K562 (cell line): ENCODE data around the gene IFNAR2. TPM values are rescaled to one million over a fixed set of nuclear protein-coding genes. Genes with fewer than 3 reads are reported as not detected.

ENCODE experiments used
- CHAMP1 ChIP-seq: fragments of 450-650 bp; IDR thresholded peaks from 2 replicates; pipeline ENCODE4 v1.6.1; 2016; ENCODE audit warnings: mild to moderate bottlenecking
- CHD1 ChIP-seq: fragments of 200-600 bp; sonication (generic); IDR thresholded peaks from one replicate; pipeline ENCODE4 v1.6.1; 2012; ENCODE audit warnings: mild to moderate bottlenecking, moderate library complexity, low read length, inconsistent platforms
- ELK3 ChIP-seq: fragments of 450-650 bp; formaldehyde crosslinking; IDR thresholded peaks from 2 replicates; pipeline ENCODE4 v1.4.0; 2020; ENCODE audit warnings: mild to moderate bottlenecking
- KLF6 ChIP-seq: fragments of 250-450 bp; sonication (Bioruptor Pico); IDR thresholded peaks from 2 replicates; pipeline ENCODE4 v1.4.0; 2020; ENCODE audit warnings: mild to moderate bottlenecking, moderate library complexity, borderline replicate concordance
- MBD2 ChIP-seq: sonication (generic); IDR thresholded peaks from 2 replicates; pipeline ENCODE4 v1.6.1; 2016; ENCODE audit warnings: low read depth, borderline replicate concordance
- MTA3 ChIP-seq: fragments of 450-650 bp; formaldehyde crosslinking; IDR thresholded peaks from 2 replicates; pipeline ENCODE4 v1.6.1; 2017; ENCODE audit warnings: mild to moderate bottlenecking, borderline replicate concordance
- MXD1 ChIP-seq: fragments of 250-450 bp; sonication (Bioruptor Pico); IDR thresholded peaks from 2 replicates; pipeline ENCODE4 v1.8.0; 2021; ENCODE audit warnings: borderline replicate concordance, mild to moderate bottlenecking, moderate library complexity; ENCODE audit not compliant: poor library complexity, severe bottlenecking
- POLR2B ChIP-seq: fragments of 450-650 bp; IDR thresholded peaks from 2 replicates; pipeline ENCODE4 v1.6.1; 2018; ENCODE audit warnings: low read depth; ENCODE audit not compliant: partially characterized antibody
- PURB ChIP-seq: sonication (generic); formaldehyde crosslinking; IDR thresholded peaks from 2 replicates; pipeline ENCODE4 v1.9.0; 2021; ENCODE audit warnings: low read depth, mild to moderate bottlenecking, missing genetic modification reagents
- SNIP1 ChIP-seq: fragments of 450-650 bp; IDR thresholded peaks from 2 replicates; pipeline ENCODE4 v1.7.1; 2017; ENCODE audit warnings: low read depth, mild to moderate bottlenecking
- TARDBP ChIP-seq: fragments of 450-650 bp; IDR thresholded peaks from 2 replicates; pipeline ENCODE4 v1.6.1; 2016
- TEAD1 ChIP-seq, 2 experiments: fragments of 450-650 bp in 1 of 2; sonication (generic) in 1 of 2; formaldehyde crosslinking; IDR thresholded peaks; 2 replicates each; pipeline versions ENCODE4 v1.4.0 to v1.8.0; 2020 to 2022; ENCODE audit warnings: mild to moderate bottlenecking in 2 of 2, missing genetic modification reagents in 1 of 2
- ZNF121 ChIP-seq: sonication (generic); formaldehyde crosslinking; conservative IDR thresholded peaks from 2 replicates; pipeline ENCODE4 v1.8.0; 2022; ENCODE audit warnings: missing genetic modification reagents
- ZNF280A ChIP-seq: fragments of 450-650 bp; IDR thresholded peaks from 2 replicates; pipeline ENCODE4 v1.6.1; 2018; ENCODE audit warnings: mild to moderate bottlenecking, low read depth; ENCODE audit not compliant: partially characterized antibody
- ZNF518B ChIP-seq: fragments of 250-450 bp; sonication (Bioruptor Pico); IDR thresholded peaks from 2 replicates; pipeline ENCODE4 v1.5.0; 2021; ENCODE audit warnings: mild to moderate bottlenecking, moderate library complexity
- polyA plus RNA-seq, 8 experiments: library from polyadenylated mRNA; depleted of rRNA in 4 of 8; stranded (reverse) in 5 of 8; unstranded in 3 of 8; fragments of >200 nt; fragmentation: Nextera tagmentation in 2 of 8; fragmentation: Illumina TruSeq in 1 of 8; extraction: Ambion mirVana in 2 of 8; extraction: Trizol in 1 of 8; gene quantifications; 2 replicates each; pipeline versions ENCODE4 v1.2.1 to v1.2.3, GENCODE V29; 2011 to 2014; ENCODE audit warnings: inconsistent platforms in 1 of 8, missing spikeins in 1 of 8
- total RNA-seq, 7 experiments: library from RNA; depleted of rRNA in 6 of 7; stranded (reverse); fragments of >200 nt in 6 of 7; fragmentation: Illumina TruSeq in 2 of 7; extraction: Trizol in 2 of 7; gene quantifications; 2 replicates each; pipeline versions ENCODE4 v1.2.1 to v1.2.3, GENCODE V29; 2011 to 2021; ENCODE audit warnings: low replicate concordance in 1 of 7

The IFNAR2 gene
- total and polyA plus RNA-seq, 9 of the 15 experiments (the other 6 are each of a cell fraction or from before 2014, with no cell fraction given): 1.7 to 48.3 (median 8.4) TPM

- no peak for TF ChIP-seq CHAMP1
- TF ChIP-seq ZNF280A: no peak
- no peak for TF ChIP-seq ZNF121
- TF ChIP-seq TARDBP: no peak
- no peak for TF ChIP-seq ELK3 (CRISPR knock-in tag)
- TF ChIP-seq CHD1: no peak
- no peak for TF ChIP-seq MBD2
- no peak for TF ChIP-seq SNIP1
- 0 out of 4 replicates have a peak, but pooled peaks of 1 of the 2 experiments have one; percentile 64 for TF ChIP-seq TEAD1 (CRISPR knock-in tag; IDR thresholded peaks at IDR 0.05)
- TF ChIP-seq MXD1: no peak
- no peak for TF ChIP-seq ZNF518B (CRISPR knock-in tag)
- no peak for TF ChIP-seq PURB (CRISPR knock-in tag)
- TF ChIP-seq KLF6 (CRISPR knock-in tag): no peak
- TF ChIP-seq MTA3: no peak
- no peak for TF ChIP-seq POLR2B
These were observed 30.1 kb upstream of the IFNAR2 start (continued) for GRCh38 chr21:33199516-33200217.
